ENCODE data around the gene AASDH.
A peak's percentile ranks its signal among the peaks of the same experiment; 100 is the strongest.

The AASDH gene

GRCh38 chr4:56387023-56388001 is at the start of gene AASDH:
Gene AASDH (minus strand): TSS chr4:56387491. CDS start chr4:56384299, 3,192 bp downstream.
- Mint-ChIP-seq H3K36me3 (peaks cover 19% of the 10 kb centered on the region), H3K4me3 (peak within 1 kb of the TSS; percentile 80)
- ATAC-seq: peak; percentile 98

GRCh38 chr4:56435140-56435926 is 48.0 kb upstream of the AASDH start, which contains the start of gene PPAT:
Gene PPAT (minus strand): TSS chr4:56435615. CDS start chr4:56435477, 138 bp downstream.
- Mint-ChIP-seq H3K4me1 (peaks cover 40% of the 10 kb centered on the region), H3K36me3 (peaks cover 64% of the 10 kb centered on the region), H3K4me3 (peak within 1 kb of the TSS; percentile 84), H3K27ac (peak within 1 kb of the TSS; percentile 97), H3K9me3 (no peaks in the 10 kb centered on the region)
- ATAC-seq (peak; percentile 86), DNase-seq (ENCODE audit: low spot score in 2 of 2) (peak; percentile 96 to 99)

More at GRCh38 chr4:56387023-56388001, at the start of gene AASDH:
- Mint-ChIP-seq H3K27ac (peak within 1 kb of the TSS; percentile 98), H3K9me3 (no peaks in the 10 kb centered on the region), H3K4me1 (peaks cover 34% of the 10 kb centered on the region)
- peak; percentile 97 to 98 for DNase-seq (ENCODE audit: low spot score in 2 of 2)

DNA sequence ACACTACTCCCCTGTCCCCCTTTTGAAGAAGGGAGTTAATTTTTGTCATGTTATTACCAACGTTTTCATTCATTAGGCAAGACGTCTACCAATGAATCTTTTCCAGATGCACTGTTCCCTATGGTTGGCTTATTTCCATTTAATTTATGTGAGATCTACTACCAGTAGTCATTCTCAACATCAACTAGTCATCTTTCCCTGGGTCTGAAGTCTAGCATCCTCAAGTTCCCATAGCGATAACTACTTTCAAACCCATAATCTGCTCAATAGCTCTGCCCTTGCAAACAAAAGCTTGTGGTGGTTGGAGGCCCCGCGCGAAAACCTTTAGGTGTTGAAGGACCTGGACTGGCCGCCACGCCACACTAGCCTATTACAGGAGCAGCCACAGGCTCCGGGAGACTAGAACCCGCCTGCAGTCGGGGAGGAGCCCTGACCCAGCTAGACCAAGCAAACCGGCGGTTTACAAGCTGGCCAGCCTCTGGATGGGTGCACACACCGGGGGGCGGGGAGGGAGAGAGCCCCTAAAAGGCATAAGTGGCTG is 47.4 kb upstream of the AASDH start:
- DNase-seq (ENCODE audit: low spot score in 2 of 2) (peak in 1 of 2 donors; percentile 79), ATAC-seq (no peak)
- peaks cover 34% of the 10 kb centered on the region for H3K4me1 Mint-ChIP-seq
- H3K27ac Mint-ChIP-seq: peak overlapping the region; percentile 97
- peak overlapping the region; percentile 84 for H3K4me3 Mint-ChIP-seq
- H3K36me3 Mint-ChIP-seq: peaks cover 58% of the 10 kb centered on the region
- no peaks in the 10 kb centered on the region for H3K9me3 Mint-ChIP-seq

GRCh38 chr4:56433280-56433679 is 46.0 kb upstream of the AASDH start:
- H3K36me3 Mint-ChIP-seq: peaks cover 44% of the 10 kb centered on the region
- H3K4me1 Mint-ChIP-seq: peaks cover 25% of the 10 kb centered on the region
- peak overlapping the region; percentile 84 for H3K4me3 Mint-ChIP-seq
- ATAC-seq (no peak), DNase-seq (ENCODE audit: low spot score in 2 of 2) (no peak)
- no peaks in the 10 kb centered on the region for H3K9me3 Mint-ChIP-seq
- H3K27ac Mint-ChIP-seq: no peak overlapping the region

DNA sequence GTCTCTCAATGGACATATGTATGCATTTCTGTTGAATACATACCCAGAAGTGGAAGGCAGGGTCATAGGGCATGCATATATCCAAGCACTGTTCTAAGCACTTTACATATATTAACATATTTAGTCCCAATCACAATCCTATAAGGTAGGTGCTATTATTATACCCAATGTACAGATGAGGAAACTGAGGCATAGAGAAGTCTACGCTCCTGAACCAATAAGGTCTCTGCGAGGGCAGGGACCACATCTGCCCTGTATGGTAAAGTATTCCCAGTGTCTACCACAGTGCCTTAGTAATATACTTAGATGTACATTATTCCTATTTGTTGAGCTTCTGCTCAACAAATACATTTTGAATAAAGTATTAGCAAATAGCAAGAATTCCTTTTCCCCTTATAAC is 42.9 kb upstream of the AASDH start:
- H3K4me1 Mint-ChIP-seq: peaks cover 21% of the 10 kb centered on the region
- no peak for ATAC-seq
- no peak overlapping the region for H3K4me3 Mint-ChIP-seq

DNA sequence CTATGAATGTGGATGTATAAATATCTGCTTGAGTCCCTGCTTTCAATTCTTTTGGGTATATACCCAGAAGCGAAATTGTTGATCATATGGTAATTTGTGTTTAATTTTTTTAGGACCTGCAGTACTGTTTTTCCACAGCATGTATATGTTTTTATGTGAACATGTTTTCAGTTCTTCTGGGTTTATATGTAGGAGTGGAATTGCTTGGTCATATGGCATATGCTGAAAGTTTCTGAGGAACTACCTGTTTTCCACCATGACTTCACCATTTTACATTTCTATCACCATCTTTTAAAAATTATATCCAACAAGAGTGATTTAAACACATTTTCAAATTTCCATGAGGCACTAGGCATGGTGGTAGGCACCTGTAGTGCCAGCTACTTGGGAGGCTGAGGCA is 39.9 kb upstream of the AASDH start:
- no peak for ATAC-seq
- DNase-seq (ENCODE audit: low spot score in 2 of 2): no peak
- peaks cover 3% of the 10 kb centered on the region for H3K9me3 Mint-ChIP-seq
- peaks cover 13% of the 10 kb centered on the region for H3K4me1 Mint-ChIP-seq
- no peak overlapping the region for H3K4me3 Mint-ChIP-seq
- H3K27ac Mint-ChIP-seq: no peak overlapping the region
- peaks cover 16% of the 10 kb centered on the region for H3K36me3 Mint-ChIP-seq

More for the DNA sequence above, 42.9 kb upstream of the AASDH start:
- H3K27ac Mint-ChIP-seq: no peak overlapping the region
- DNase-seq (ENCODE audit: low spot score in 2 of 2): no peak
- peaks cover 3% of the 10 kb centered on the region for H3K9me3 Mint-ChIP-seq
- peaks cover 24% of the 10 kb centered on the region for H3K36me3 Mint-ChIP-seq

- Mint-ChIP-seq H3K4me3 (no peak overlapping the region), H3K27ac (no peak overlapping the region), H3K9me3 (peaks cover 3% of the 10 kb centered on the region), H3K4me1 (peaks cover 6% of the 10 kb centered on the region), H3K36me3 (peaks cover 10% of the 10 kb centered on the region)
- peak; percentile 42 for ATAC-seq
- no peak for DNase-seq (ENCODE audit: low spot score in 2 of 2)
These were observed 39.0 kb upstream of the AASDH start for GRCh38 chr4:56426273-56426672.

GRCh38 chr4:56425518-56425917 is 38.2 kb upstream of the AASDH start:
- DNase-seq (ENCODE audit: low spot score in 2 of 2): no peak
- Mint-ChIP-seq H3K4me3 (no peak overlapping the region), H3K9me3 (peaks cover 3% of the 10 kb centered on the region), H3K4me1 (peaks cover 6% of the 10 kb centered on the region), H3K27ac (no peak overlapping the region), H3K36me3 (peaks cover 10% of the 10 kb centered on the region)
- no peak for ATAC-seq

DNA sequence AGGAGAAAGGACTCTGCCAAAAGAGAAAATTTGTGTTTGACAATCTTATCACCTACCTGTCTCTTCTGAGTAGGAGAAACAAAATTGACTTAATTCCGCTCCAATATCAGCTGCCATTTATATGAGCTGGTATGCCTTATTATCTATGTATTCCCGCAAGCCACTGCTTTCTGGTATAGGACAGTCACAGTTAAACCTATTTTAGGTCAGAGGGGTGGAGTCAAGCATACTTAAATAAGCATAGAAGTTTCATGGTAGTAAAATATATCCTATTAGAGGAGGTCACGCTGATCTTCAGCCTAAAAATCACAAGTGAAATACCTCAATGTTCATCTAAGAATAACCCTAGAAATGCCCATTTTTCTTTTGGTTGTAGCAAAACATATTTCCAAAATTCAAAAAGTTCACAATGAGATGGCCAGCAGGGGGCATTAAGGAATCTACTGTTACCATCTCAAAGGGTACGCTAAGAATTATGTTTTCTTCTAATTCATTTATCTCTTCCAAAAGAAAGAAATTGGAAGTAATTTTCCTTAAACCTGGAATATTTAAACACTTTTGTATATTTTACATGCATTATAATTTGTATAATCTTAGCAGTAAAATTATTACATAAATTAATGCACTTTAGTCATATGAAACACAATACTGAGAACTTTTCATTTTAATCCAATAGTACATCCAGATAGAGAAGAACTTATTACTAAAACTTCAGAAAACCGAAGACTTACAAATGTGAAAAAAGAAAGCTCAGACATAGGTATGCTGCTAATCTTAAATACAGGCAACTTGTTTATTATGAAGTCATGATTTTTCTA is 37.6 kb upstream of the AASDH start:
- Mint-ChIP-seq H3K27ac (no peak overlapping the region), H3K36me3 (peaks cover 10% of the 10 kb centered on the region), H3K9me3 (peaks cover 3% of the 10 kb centered on the region), H3K4me3 (no peak overlapping the region), H3K4me1 (peaks cover 6% of the 10 kb centered on the region)
- DNase-seq (ENCODE audit: low spot score in 2 of 2) (peak in 1 of 2 donors; percentile 7), ATAC-seq (no peak)

DNA sequence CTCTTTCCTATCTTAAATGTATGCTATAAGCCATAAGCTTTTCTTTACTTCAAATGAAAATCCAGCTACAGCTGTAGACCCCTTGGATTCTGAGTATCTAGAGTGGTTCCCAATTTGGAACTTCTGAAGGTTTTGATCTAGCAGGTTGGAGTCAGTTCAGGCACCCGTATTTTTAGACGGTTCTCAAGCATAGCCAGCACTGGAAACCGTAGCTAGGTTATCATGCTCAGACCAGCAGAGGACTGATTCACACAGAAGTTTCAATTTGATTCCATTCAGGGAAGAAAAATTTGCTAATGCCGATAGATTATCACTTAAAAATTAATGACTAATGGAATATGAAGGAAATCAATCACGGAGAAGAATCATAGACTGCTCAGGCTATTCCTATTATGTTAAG is 36.9 kb upstream of the AASDH start:
- H3K9me3 Mint-ChIP-seq: peaks cover 3% of the 10 kb centered on the region
- ATAC-seq (no peak), DNase-seq (ENCODE audit: low spot score in 2 of 2) (no peak)
- peaks cover 6% of the 10 kb centered on the region for H3K4me1 Mint-ChIP-seq
- no peak overlapping the region for H3K4me3 Mint-ChIP-seq
- H3K36me3 Mint-ChIP-seq: peaks cover 10% of the 10 kb centered on the region
- H3K27ac Mint-ChIP-seq: no peak overlapping the region

GRCh38 chr4:56417396-56417795 is 30.1 kb upstream of the AASDH start:
- DNase-seq (ENCODE audit: low spot score in 2 of 2) (no peak), ATAC-seq (no peak)
- Mint-ChIP-seq H3K4me1 (peaks cover 4% of the 10 kb centered on the region), H3K9me3 (no peaks in the 10 kb centered on the region), H3K36me3 (no peaks in the 10 kb centered on the region), H3K4me3 (no peak overlapping the region), H3K27ac (no peak overlapping the region)

GRCh38 chr4:56416349-56416748 is 29.1 kb upstream of the AASDH start:
- no peak for ATAC-seq
- Mint-ChIP-seq H3K36me3 (no peaks in the 10 kb centered on the region), H3K27ac (no peak overlapping the region), H3K4me3 (no peak overlapping the region), H3K9me3 (no peaks in the 10 kb centered on the region), H3K4me1 (peaks cover 7% of the 10 kb centered on the region)
- DNase-seq (ENCODE audit: low spot score in 2 of 2): no peak

DNA sequence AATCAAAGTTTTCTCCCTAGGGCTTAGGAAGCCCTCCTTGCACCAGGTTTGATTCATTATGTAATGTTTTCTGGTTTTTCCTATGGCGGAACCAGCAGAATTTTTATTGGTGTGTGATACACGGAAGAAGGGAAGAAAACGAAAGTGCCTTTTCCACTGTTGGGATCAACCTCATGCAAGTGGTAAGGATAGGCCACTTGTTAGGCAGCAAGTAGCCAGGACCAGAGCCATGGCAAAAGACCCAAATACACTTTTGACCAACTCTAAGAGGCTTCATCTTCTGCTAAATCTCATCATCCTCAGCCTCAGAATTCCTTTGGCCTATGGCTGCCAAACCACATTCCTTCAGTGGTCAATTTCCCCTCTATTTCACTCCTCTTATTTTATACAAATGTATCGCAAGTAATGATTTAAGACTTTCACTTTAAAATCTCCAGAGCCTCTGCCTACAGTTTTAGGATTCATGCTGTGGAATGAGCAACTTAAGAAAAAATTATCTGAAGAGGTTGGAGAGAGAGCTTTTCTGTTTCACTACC is 26.9 kb upstream of the AASDH start:
- no peak for ATAC-seq

More for the DNA sequence above, 26.9 kb upstream of the AASDH start:
- peaks cover 5% of the 10 kb centered on the region for H3K36me3 Mint-ChIP-seq
- DNase-seq (ENCODE audit: low spot score in 2 of 2): no peak
- H3K27ac Mint-ChIP-seq: no peak overlapping the region
- H3K9me3 Mint-ChIP-seq: no peaks in the 10 kb centered on the region
- peaks cover 15% of the 10 kb centered on the region for H3K4me1 Mint-ChIP-seq
- no peak overlapping the region for H3K4me3 Mint-ChIP-seq
